GM18511 (cell line): ENCODE measurements around the gene TSPAN12.

Source experiments
- ATAC-seq: cut with Tn5 transposase; IDR thresholded peaks from one replicate; pipeline ENCODE4 v1.9.1; 2021; ENCODE audit warnings: mild to moderate bottlenecking, moderate library complexity; ENCODE audit not compliant: unreplicated experiment

TSPAN12 gene

GRCh38 chr7:120843109-120843508, 14.8 kb downstream of the TSPAN12 start:
- no peak for ATAC-seq

DNA sequence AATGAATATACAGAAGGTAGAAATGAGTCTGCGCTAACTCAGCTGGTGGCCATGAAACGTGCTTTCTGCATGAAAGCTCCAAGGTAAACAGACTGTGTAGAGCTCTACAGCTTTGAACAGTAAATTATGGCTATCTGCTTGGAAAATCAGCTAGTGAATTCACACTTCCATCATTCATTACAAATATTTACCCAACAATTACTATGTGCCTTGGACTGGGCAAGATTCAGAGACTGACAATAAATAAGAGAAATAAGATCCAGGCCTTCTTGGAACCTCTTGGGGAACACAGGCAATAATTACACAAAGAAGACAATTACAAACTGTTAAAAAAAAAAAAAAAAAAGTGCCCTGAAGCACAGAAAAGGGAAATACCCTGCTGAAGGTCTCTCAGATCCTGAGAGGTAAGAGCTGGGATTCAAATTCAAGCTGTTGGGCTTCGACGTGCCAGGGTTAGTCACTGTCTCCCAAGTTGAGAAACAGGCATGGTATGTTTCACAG, 15.8 kb downstream of the TSPAN12 start:
- ATAC-seq: no peak

GRCh38 chr7:120841608-120842007, 16.3 kb downstream of the TSPAN12 start:
- ATAC-seq: no peak

- peak; percentile 73 for ATAC-seq
Measured at GRCh38 chr7:120838281-120838682, 19.7 kb downstream of the TSPAN12 start.

DNA sequence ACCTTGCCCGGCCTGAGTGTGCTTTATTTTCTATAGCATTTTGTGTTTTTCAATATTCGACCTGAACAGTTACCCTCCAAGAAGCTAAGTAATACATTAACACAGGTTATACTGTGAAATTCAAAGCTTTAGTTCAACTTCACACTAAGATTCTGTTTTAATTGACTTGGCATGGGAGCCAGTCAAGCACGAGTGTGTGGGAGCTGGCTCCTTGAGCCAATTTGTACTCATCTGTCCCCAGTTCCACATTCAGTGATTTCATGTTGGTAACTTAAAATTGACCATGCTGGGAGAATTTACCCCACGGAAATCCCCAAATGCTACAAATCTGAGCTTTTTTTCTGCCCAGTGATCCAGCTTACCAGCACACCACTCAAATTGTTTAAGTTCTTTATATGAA, 20.3 kb downstream of the TSPAN12 start:
- ATAC-seq: peak; percentile 41

DNA sequence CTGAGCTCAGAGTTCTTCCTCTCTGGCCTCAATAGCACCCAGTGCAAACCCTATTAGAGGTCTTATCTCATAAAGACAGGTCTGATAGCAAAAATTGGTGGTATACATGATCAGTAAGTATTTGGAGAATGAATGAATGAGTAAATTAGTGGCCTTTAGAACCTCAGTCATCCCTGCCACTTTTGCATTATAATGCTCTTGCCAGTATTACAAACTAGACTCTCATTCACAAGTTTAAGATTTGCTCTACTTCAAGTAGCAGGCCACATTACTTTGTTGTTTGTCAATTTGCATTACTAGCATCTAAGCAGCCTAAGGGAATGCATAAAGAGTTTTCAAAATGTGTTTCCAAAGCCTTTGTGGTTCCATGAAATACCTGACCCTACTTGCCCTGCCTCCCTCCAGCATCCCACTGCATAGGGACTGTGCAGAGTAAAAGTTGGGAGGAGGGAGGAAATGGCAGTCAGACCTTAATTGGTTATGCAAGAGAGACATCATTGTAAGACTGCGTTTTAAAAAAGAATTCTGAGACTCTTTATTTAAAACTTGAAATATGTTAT, 21.3 kb downstream of the TSPAN12 start:
- ATAC-seq: no peak

- no peak for ATAC-seq
Measured at GRCh38 chr7:120834726-120835125, 23.2 kb downstream of the TSPAN12 start.

GRCh38 chr7:120833546-120833945, 24.4 kb downstream of the TSPAN12 start:
- ATAC-seq: no peak

DNA sequence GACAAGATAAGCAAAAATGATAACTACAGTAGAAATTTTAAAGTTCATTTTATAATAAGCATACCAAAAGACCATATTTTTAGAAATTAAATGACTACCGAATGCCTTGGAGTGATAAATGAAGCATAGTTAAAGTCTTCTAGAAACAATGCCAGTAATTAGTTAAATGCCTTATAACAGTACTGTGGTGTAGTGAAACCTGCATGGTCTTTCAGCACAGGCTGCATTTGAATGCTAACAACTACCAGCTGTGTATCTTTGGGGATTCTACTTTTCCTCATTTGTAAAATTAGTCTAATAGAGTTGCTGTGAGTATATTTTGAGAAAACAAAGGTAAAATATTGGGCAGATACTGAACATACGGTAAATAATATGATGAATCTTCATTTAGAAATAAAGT, 25.1 kb downstream of the TSPAN12 start:
- no peak for ATAC-seq

DNA sequence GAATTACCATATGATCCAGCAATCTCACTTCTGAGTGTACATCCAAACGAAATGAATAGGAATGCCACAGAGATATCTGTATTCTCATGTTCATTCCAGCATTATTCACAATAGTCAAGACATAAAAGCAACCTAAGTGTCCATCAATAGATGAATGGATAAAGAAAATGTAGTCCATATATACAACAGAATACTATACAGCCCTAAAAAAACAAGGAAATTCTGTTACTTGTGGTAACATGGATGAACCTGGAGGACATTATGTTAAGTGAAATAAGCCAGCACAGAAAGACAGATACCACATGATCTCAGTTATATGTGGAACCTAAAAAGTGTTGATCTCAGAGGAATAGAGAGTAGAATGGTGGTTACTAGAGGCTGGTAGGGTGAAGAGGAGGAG, 26.7 kb downstream of the TSPAN12 start:
- ATAC-seq: no peak

DNA sequence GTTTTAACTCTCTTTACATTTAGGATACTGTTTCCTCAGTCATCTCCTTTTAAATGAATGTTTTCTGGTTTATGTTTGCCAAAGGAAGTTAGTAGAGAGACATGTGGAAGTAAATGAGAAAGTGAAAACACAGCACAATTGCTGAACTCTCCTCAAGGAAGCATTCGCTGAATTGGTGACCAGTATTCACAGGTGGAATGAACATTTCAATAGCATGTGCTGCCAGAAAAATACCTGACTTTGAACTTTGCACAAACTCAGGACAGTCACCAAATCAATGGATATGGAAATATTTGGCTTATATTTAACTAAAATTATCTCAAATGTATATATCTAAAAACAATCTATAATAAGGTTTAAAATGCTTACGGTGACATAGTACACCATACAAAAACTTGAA, 28.5 kb downstream of the TSPAN12 start:
- ATAC-seq: no peak

- no peak for ATAC-seq
Measured at GRCh38 chr7:120828528-120828927, 29.4 kb downstream of the TSPAN12 start.

GRCh38 chr7:120827371-120828118, 30.4 kb downstream of the TSPAN12 start:
- ATAC-seq: no peak

- no peak for ATAC-seq
Measured at GRCh38 chr7:120825576-120825975, 32.4 kb downstream of the TSPAN12 start.

- ATAC-seq: no peak
Measured at GRCh38 chr7:120825152-120825551, 32.8 kb downstream of the TSPAN12 start.

DNA sequence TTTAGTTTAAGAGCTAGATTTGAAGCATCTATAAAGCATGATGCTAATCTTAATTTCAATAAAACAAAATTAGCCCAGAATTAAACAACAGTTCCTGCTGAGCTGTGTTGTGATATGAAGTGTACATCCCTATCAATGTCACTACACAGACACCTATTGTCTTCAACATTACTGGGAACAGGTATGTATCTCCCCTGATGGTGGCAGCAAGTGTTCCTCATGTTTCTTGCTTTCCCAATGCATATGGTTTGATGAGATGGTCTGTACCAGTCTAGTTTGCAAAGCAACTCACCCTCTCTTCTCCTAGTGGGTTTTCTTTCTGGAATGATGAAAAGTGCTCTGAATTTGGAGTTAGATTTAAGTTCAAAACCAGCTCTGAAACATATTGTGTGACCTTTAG, 38.1 kb downstream of the TSPAN12 start:
- ATAC-seq: peak; percentile 59

DNA sequence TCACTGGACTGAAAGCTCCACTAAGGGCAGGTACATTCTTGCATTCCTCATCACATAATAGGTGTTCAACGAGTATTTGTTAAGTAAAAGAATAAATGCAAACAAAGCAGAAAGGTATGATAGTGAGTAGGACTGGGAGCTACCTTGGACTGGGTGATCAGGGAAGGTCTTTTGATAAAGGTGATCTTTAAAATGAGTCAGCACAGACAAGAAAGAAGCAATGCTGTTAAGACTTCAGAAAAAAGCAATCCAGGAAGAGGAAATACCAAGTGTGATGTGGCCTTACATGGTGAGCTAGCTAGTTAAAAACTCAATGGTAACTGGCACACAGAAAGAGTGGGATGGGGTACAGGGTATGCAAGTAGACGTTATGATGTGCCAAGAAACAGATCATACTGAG, 40.1 kb downstream of the TSPAN12 start:
- ATAC-seq: no peak

DNA sequence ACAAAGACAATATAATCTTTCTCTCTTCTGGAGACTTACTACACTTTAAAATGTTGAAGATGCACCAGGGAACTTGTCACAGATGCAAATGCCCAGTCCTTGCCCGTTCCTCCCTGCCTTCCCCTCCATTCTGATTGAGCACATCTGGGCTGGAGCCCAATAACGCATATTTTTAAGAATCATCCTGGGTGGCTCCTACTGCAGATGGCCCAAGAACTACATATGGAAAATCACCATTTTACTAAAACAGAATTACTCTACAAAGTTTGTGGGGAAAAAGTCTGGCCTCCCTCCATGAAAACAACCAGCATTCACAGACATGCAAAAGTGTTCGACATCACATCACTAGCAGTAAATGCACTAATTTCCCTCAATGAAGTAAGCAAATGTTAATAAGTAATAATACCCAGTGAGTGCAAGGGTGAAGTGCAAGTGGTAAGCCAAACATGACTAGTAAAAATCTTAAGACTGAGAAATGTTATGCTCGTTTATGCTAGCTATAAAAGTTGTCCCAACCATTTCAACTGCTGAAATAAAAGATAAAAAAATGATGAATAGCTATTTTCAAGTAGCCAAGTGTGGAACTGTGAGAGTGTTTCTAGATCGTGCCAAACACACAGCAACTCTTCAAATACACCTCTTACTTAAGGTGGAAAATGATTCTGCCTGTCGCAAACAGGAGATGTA, 43.5 kb downstream of the TSPAN12 start:
- ATAC-seq: no peak

GRCh38 chr7:120813546-120814252, 44.2 kb downstream of the TSPAN12 start:
- ATAC-seq: no peak

DNA sequence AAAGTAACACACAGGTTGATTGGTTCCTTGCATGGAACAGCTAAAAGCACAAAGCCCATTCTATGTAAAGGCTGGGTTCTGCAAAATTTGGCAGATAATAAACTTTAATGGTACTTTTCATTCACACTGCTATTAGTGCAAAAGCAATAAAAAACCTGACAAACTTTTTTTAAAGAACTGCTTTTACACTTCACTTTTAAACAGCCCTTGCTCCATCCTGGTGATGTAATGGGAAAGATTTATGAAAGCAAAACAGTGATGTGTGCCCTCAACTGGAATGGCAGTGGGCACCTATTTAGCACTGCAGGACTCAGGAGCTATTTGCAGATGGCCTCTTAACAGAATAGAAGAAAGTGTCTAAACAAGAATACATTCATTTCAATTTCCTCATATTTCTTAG, 44.9 kb downstream of the TSPAN12 start:
- no peak for ATAC-seq

DNA sequence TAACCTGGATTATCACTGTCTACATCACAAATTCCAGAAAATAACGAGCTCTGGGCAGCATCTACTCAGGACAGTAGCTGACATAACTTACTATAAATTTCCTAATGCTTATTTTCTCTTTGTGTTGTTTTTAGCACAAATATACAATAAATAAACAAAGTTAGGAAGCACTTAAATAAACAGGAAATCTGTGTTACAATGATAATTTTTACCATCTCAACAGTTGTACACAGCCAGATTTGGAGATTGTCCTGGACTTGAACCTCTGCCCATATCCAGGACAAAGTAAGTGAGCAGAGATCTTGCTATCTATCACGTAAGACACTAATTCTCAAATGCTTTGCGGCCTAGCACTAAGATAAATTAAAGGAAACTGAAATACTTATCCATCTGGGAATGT, 48.7 kb downstream of the TSPAN12 start:
- ATAC-seq: no peak
